IMR-90 (cell line): ENCODE data around the gene ERGIC2. TPM values are rescaled to one million over a fixed set of nuclear protein-coding genes. Genes with fewer than 3 reads are reported as not detected.

Experiments used
- ATAC-seq: fragments of 200-7000 bp; cut with Tn5 transposase; 2 replicates; pipeline ENCODE4 v1.9.1; 2020; ENCODE audit warnings: low read depth, mild to moderate bottlenecking, moderate library complexity
- BruUV-seq: library from RNA; stranded (reverse); fragments of 400-500 nt; replicated peaks from 2 replicates; lab custom pipeline; 2021; lab: Mats Ljungman, UMichigan
- CTCF ChIA-PET: fragments of 300-600 bp; formaldehyde crosslinking; extraction: SDS; loops from one replicate; lab custom pipeline; 2021; ENCODE audit warnings: antibody characterized with exemption; lab: Yijun Ruan, JAX
- POLR2A ChIA-PET: fragments of 300-600 bp; sonication (Branson Sonifier 250); formaldehyde crosslinking; loops from one replicate; lab custom pipeline; 2022; ENCODE audit warnings: antibody characterized with exemption; ENCODE audit not compliant: unreplicated experiment; lab: Charles Lee
- DNase-seq: peaks from one replicate; pipeline ENCODE4 v3.0.0; 2013
- H2AFZ ChIP-seq: replicated peaks from 2 replicates; pipeline ENCODE3; 2013; ENCODE audit warnings: low read length, mild to moderate bottlenecking; ENCODE audit not compliant: poor library complexity
- H2AK5ac ChIP-seq: 2 replicates; pipeline ENCODE4 v1.6.1; 2013; ENCODE audit warnings: low read depth, low read length, inconsistent platforms
- H2AK9ac ChIP-seq: replicated peaks from 2 replicates; pipeline ENCODE3; 2013; ENCODE audit warnings: mild to moderate bottlenecking, low read depth, low read length, moderate library complexity; ENCODE audit not compliant: poor library complexity
- H2BK120ac ChIP-seq: 2 replicates; pipeline ENCODE4 v1.6.1; 2013; ENCODE audit warnings: low read depth, low read length, inconsistent platforms
- H2BK15ac ChIP-seq: 3 replicates; pipeline ENCODE4 v1.6.1; 2013; ENCODE audit warnings: low read depth, low read length, inconsistent platforms
- H2BK20ac ChIP-seq: 2 replicates; pipeline ENCODE4 v1.6.1; 2013; ENCODE audit warnings: low read depth, mild to moderate bottlenecking, inconsistent platforms, low read length, moderate library complexity
- H2BK5ac ChIP-seq: 2 replicates; pipeline ENCODE4 v1.6.1; 2013; ENCODE audit warnings: mild to moderate bottlenecking, low read depth, low read length, inconsistent platforms; ENCODE audit not compliant: poor library complexity, severe bottlenecking
- H3K14ac ChIP-seq: replicated peaks from 2 replicates; pipeline ENCODE4 v1.6.1; 2013; ENCODE audit warnings: low read depth, low read length, inconsistent platforms
- H3K18ac ChIP-seq: 2 replicates; pipeline ENCODE4 v1.6.1; 2013; ENCODE audit warnings: low read depth, low read length, control low read depth
- H3K23ac ChIP-seq: 2 replicates; pipeline ENCODE4 v1.6.1; 2013; ENCODE audit warnings: low read depth, low read length, inconsistent platforms
- H3K27ac ChIP-seq: 2 replicates; pipeline ENCODE4 v1.5.1; 2013; ENCODE audit warnings: mild to moderate bottlenecking, control low read depth, low read length; ENCODE audit not compliant: insufficient read depth
- H3K27me3 ChIP-seq: 2 replicates; pipeline ENCODE4 v1.6.1; 2013; ENCODE audit warnings: low read length; ENCODE audit not compliant: control insufficient read depth, insufficient read depth
- H3K36me3 ChIP-seq: 2 replicates; pipeline ENCODE4 v1.6.1; 2013; ENCODE audit warnings: low read length, mixed read lengths; ENCODE audit not compliant: control insufficient read depth, insufficient read depth
- H3K4ac ChIP-seq: 2 replicates; pipeline ENCODE4 v1.6.1; 2013; ENCODE audit warnings: low read depth, low read length, inconsistent platforms
- H3K4me1 ChIP-seq: 2 replicates; pipeline ENCODE4 v1.6.1; 2013; ENCODE audit warnings: low read length, mixed read lengths; ENCODE audit not compliant: control insufficient read depth, insufficient read depth
- H3K4me2 ChIP-seq: 2 replicates; pipeline ENCODE4 v1.6.1; 2013; ENCODE audit warnings: low read depth, mild to moderate bottlenecking, control low read depth, low read length, moderate library complexity
- H3K4me3 ChIP-seq: 2 replicates; pipeline ENCODE4 v1.5.1; 2013; ENCODE audit warnings: low read depth, mild to moderate bottlenecking, control low read depth, low read length, moderate library complexity; ENCODE audit not compliant: insufficient read depth
- H3K56ac ChIP-seq: 2 replicates; pipeline ENCODE4 v1.6.1; 2013; ENCODE audit warnings: low read length, inconsistent platforms; ENCODE audit not compliant: insufficient read depth; ENCODE audit errors: extremely low read depth
- H3K79me1 ChIP-seq, 2 experiments: 2 replicates each; pipeline ENCODE4 v1.6.1; 2013; ENCODE audit warnings: low read length in 2 of 2, inconsistent platforms in 1 of 2, low read depth in 1 of 2
- H3K9ac ChIP-seq: 2 replicates; pipeline ENCODE4 v1.6.1; 2013; ENCODE audit warnings: low read depth, low read length, control low read depth
- H3K9me1 ChIP-seq: 2 replicates; pipeline ENCODE4 v1.6.1; 2013; ENCODE audit warnings: low read length, inconsistent platforms; ENCODE audit not compliant: insufficient read depth
- H3K9me3 ChIP-seq: 2 replicates; pipeline ENCODE4 v1.6.1; 2013; ENCODE audit warnings: low read length; ENCODE audit not compliant: control insufficient read depth, insufficient read depth
- H4K20me1 ChIP-seq: 2 replicates; pipeline ENCODE4 v1.6.1; 2013; ENCODE audit warnings: low read length, inconsistent platforms; ENCODE audit not compliant: insufficient read depth
- H4K5ac ChIP-seq: 2 replicates; pipeline ENCODE4 v1.6.1; 2013; ENCODE audit warnings: mild to moderate bottlenecking, low read depth, low read length, control low read depth
- H4K8ac ChIP-seq, 2 experiments: 2 replicates each; pipeline ENCODE4 v1.6.1; 2013; ENCODE audit warnings: low read depth in 2 of 2, low read length in 2 of 2, control low read depth in 1 of 2, inconsistent platforms in 1 of 2
- H4K91ac ChIP-seq: 2 replicates; pipeline ENCODE4 v1.6.1; 2013; ENCODE audit warnings: low read depth, low read length, inconsistent platforms; ENCODE audit not compliant: insufficient read depth
- CEBPB ChIP-seq: IDR thresholded peaks from 2 replicates; pipeline ENCODE4 v1.6.1; 2012; ENCODE audit warnings: low read depth, low read length, improper control_type of control experiment
- MXI1 ChIP-seq: IDR thresholded peaks from 2 replicates; pipeline ENCODE4 v1.6.1; 2012; ENCODE audit warnings: low read depth, mild to moderate bottlenecking, low read length, moderate library complexity, borderline replicate concordance
- RFX5 ChIP-seq: IDR thresholded peaks from 2 replicates; pipeline ENCODE4 v1.8.0; 2012; ENCODE audit warnings: low read depth, mild to moderate bottlenecking, low read length, moderate library complexity
- USF2 ChIP-seq: fragments of 150-350 bp; IDR thresholded peaks from 2 replicates; pipeline ENCODE4 v1.6.1; 2017; ENCODE audit warnings: mild to moderate bottlenecking, antibody characterized with exemption, low read length, low read depth
- WGBS, 2 experiments: methylation state at CpG; one replicate each; pipeline versions ENCODE4 v1.1.5 to v1.1.7; 2013; ENCODE audit warnings: missing lambda C conversion rate in 2 of 2; ENCODE audit not compliant: insufficient read length in 1 of 2; ENCODE audit errors: extremely low coverage in 2 of 2; 5-methylcytosine and 5-hydroxymethylcytosine counted together
- dilution Hi-C: fragments of 300-500 bp; cut with HindIII; formaldehyde crosslinking; loops from one replicate; pipeline ENCODE4 v1.14.3; 2018; ENCODE audit warnings: low sequenced_read_pairs; ENCODE audit not compliant: unreplicated experiment
- in situ Hi-C: fragments of 300-500 bp; cut with MboI; formaldehyde crosslinking; loops from 3 replicates; pipeline ENCODE4 v1.14.3; 2019; ENCODE audit warnings: low sequenced_read_pairs, inconsistent platforms, mixed read lengths
- intact Hi-C: fragments of 100-400 bp; cut with micrococcal nuclease; formaldehyde crosslinking; loops from 2 replicates; pipeline ENCODE4 v1.10.0; 2022
- polyA plus RNA-seq, 3 experiments: library from polyadenylated mRNA; depleted of rRNA; stranded (reverse); fragments of >200 nt; gene quantifications; 2 replicates each; pipeline ENCODE4 v1.2.3, GENCODE V29; 2012; ENCODE audit warnings: low replicate concordance in 1 of 3
- total RNA-seq: library from RNA; depleted of rRNA; stranded (reverse); fragments of >200 nt; gene quantifications from 2 replicates; pipeline ENCODE4 v1.2.3, GENCODE V29; 2012

Gene ERGIC2
- total and polyA plus RNA-seq, 2 of the 4 experiments (the other 2 are of a cell fraction) = 41.0 to 45.3 TPM

- TF ChIP-seq USF2 (no peak), RFX5 (no peak), CEBPB (peak; percentile 44; the same call in 1 of the 2 replicates), MXI1 (no peak)
- Histone ChIP-seq H3K23ac (no peak overlapping the region), H3K36me3 (no peaks in the 10 kb centered on the region), H2BK15ac (no peak overlapping the region), H3K9ac (no peak overlapping the region), H2AK9ac (no peak overlapping the region), H4K20me1 (no peaks in the 10 kb centered on the region), H3K79me1 (no peaks in the 10 kb centered on the region), H3K14ac (no peak overlapping the region), H4K91ac (no peak overlapping the region), H3K4me1 (no peaks in the 10 kb centered on the region; the same call in 1 of the 2 replicates), H2AK5ac (no peak overlapping the region), H3K4me2 (no peak overlapping the region; the same call in 1 of the 2 replicates), H3K4ac (no peak overlapping the region), H4K5ac (no peak overlapping the region), H3K56ac (no peak overlapping the region), H2BK20ac (peak overlapping the region; percentile 77; the same call in 1 of the 2 replicates), H2BK120ac (no peak overlapping the region), H3K9me1 (no peaks in the 10 kb centered on the region), H3K4me3 (no peak overlapping the region), H3K9me3 (no peaks in the 10 kb centered on the region), H3K27ac (no peak overlapping the region), H3K18ac (no peak overlapping the region), H2AFZ (no peak overlapping the region), H4K8ac (no peak overlapping the region), H2BK5ac (no peak overlapping the region), H3K27me3 (no peaks in the 10 kb centered on the region)
- intact Hi-C loops = no loop called here
- BruUV-seq = no TSS peak
- no CpG with 5 or more reads among the region's 3 CpGs for WGBS, 2 experiments
- ATAC-seq (peak; percentile 94), DNase-seq (peak; percentile 62)
- ChIA-PET CTCF (no interaction called here), POLR2A (no interaction called here)
- dilution Hi-C loops = no loop called here
- in situ Hi-C loops = no loop called here
Measured at GRCh38 chr12:29396774-29397173, 15.8 kb upstream of the ERGIC2 start.
